KG1 (cell line): Measurements from ENCODE around the gene RGS10.

Experiments
- DNase-seq: peaks from one replicate; lab custom pipeline; 2025; lab: John Stamatoyannopoulos, UW

Gene RGS10

GRCh38 chr10:119496273-119496672, 46.2 kb downstream of the RGS10 start:
- no peak for DNase-seq

DNA sequence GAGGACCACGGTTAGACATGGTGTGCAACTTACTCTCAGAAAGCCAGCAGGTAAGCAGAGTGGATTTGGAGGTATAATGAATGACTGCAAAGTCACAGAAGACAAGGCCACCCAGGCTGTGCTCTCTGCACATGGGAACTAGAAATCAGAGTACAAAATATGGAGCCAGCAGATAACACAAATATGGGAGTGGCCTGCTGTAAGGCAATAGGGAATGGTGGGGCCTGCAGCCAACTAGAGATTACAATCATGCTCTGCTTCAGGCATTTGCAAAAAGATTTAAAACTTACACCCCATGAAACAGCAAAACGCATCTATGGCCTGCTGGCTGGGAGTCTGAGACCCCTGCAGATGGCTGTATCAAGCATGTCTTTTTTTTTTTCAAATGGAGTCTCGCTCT, 47.0 kb downstream of the RGS10 start:
- DNase-seq, result no peak

DNA sequence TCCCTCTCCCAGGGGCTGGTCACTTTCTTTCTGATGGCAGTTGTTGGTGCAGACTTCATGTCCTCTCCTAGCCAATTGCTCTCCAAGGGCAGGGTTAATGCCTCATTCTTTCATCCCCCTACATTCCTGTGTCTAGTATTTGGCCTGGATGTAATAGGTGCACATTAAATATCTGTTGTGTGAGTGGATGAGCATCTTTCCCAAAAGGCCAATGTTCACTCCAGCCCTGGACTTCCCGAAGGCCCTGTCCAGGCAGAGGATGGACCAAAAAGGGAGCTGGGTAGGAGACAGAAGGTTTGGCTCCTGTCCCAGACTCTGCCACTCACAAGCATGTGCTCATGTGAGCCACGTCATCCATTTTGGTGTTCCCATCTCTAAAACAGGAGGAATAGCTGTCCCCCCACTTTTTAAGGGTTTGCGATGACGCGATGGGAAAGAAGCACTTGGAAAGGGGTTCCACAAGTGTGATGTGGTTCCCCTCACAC, 47.5 kb downstream of the RGS10 start:
- DNase-seq, result no peak

DNA sequence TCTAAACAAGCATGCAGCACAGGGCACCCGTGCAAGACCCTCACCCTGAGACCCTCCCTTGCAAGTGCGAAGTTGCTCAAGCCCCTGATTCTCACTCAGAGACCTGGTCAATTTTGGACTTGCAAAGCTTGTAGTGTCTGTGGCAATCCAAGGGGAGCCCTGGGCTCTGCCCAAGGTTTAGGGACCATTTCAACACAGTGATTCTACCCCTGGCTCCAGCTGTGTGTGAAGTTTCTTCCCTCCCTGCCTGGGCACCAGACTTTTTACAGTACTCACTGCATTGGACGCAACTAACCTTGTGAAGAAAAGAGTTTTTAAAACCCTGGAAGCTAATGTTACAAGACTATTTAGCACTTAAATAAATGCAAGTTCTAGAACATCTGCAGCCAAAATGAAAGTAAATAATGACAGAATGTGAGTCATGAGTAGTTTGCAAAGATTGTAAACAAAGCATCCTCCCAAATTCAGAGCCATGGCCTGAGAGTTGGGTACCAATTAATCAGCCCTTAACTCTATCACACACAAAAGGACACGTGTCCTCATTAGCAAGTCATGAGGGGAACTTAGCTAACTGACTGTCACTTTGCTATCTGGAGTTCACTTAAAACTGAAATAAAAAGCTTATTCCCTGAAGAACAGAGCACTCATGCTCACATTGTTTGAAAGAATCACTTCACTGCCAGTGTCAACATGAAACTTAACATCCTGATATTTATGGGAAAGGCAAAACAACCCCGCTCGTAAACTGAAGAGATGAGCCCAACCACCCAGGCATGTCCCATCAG, 48.1 kb downstream of the RGS10 start:
- no peak for DNase-seq

- DNase-seq, result no peak
These were observed 49.4 kb downstream of the RGS10 start for GRCh38 chr10:119493155-119493554.

- DNase-seq, result no peak
These were observed 50.4 kb downstream of the RGS10 start for GRCh38 chr10:119491966-119492757.

DNA sequence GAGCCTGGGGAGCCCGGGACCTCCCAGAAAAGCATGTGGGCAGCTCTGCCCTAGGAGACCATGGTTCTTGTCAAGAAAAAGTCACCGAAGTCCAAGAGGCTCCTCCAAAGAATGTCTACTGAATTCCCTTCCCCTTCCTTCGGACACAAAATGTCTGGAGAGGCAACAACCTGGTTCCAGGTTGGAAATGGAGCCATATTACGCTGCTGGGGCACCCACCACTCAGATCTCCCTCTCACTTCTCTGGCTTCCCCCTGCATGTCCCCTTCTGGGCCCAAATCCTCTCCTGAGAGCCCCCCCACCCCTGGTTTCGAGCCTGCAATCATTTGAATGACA, 52.6 kb downstream of the RGS10 start:
- no peak for DNase-seq

- no peak for DNase-seq
These were observed 53.8 kb downstream of the RGS10 start for GRCh38 chr10:119488675-119489074.

DNA sequence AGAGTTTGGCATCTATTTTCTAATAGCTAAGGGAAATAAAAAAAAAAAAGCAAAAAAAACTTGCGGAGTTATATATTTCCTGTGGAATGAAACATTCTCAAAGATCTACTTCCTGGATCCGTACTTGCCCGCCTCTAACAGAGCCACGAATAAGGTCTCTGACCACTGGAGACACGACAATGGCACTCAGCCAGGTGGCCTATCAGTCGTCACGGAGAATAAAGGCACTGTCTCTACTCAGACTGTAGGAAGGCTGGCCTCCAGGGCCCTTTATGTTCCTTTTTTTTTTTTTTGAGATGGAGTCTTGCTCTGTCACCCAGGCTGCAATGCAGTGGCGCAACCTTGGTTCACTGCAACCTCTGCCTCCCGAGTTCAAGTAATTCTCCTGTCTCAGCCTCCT, 58.7 kb downstream of the RGS10 start:
- no peak for DNase-seq

- no peak for DNase-seq
These were observed 59.5 kb downstream of the RGS10 start for GRCh38 chr10:119483001-119483400.

- DNase-seq, result no peak
These were observed 60.6 kb downstream of the RGS10 start for GRCh38 chr10:119481781-119482426.

GRCh38 chr10:119480667-119481066, 61.9 kb downstream of the RGS10 start:
- no peak for DNase-seq

DNA sequence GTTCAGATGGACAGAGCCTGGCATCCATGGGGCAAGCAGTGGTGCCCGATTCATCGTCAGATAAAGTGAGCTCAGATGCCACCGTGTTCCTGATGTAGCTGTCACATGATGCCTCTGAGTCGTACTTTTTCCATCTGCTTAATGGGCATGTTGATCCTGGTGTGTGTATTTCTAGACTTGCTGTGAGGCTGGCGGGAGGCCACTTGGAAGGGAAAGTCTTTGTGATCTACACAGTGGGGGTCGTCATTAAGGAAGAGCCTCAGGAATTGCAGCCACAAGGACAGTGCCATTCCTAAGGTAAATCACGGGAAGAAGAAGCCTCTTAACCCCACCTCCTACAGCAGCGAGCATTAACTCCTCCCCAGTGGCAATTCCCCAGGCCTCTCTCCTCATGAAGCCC, 63.0 kb downstream of the RGS10 start:
- DNase-seq, result no peak

DNA sequence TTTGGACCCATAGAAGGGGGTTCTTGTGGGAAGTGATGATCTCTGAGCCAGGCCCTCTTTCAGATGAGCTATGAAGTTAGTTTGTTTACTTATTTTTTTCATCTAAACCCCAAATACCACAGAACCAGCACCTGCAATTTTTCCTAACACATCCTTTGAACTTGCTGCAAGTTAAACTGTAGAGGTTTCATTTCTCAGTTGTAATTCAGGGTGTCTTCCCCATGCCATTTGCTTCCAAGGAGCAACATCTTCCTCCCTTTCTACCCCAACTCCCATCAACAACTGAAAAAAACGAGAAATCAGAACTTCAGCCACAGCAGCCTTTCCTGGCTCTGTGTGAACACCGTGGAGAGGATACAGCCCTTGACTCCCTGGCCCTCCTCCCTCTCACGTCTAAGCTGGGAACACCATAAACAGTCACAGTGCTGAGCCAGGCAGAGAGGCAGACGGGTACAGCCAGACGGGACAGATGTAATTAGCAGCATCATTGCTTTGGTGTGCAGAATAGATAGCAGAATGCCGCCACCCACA, 63.6 kb downstream of the RGS10 start:
- no peak for DNase-seq

GRCh38 chr10:119478111-119478802, 64.3 kb downstream of the RGS10 start:
- DNase-seq, result no peak

DNA sequence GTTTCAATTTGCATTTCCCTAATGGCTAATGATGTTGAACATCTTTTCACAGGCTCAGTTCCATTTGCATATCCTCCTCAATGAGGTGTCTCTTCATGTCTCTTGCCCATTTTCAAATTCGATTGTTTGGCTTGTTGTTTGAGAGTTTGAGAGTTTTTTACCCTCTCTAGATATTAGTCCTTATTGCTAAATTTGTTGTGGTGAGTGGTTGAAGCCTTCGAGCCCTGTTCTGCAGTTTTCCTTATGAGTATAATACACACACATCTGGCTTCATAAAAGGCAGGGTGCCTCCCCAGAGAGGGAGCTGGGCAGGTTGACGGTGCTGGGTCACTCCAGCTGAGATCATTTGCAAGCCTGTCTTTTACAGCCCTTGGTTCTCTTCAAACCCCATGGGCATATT, 65.1 kb downstream of the RGS10 start:
- DNase-seq, result no peak

GRCh38 chr10:119474606-119475005, 67.9 kb downstream of the RGS10 start:
- no peak for DNase-seq

GRCh38 chr10:119473771-119474170, 68.7 kb downstream of the RGS10 start:
- DNase-seq, result no peak

GRCh38 chr10:119470920-119471702, 71.4 kb downstream of the RGS10 start:
- no peak for DNase-seq

DNA sequence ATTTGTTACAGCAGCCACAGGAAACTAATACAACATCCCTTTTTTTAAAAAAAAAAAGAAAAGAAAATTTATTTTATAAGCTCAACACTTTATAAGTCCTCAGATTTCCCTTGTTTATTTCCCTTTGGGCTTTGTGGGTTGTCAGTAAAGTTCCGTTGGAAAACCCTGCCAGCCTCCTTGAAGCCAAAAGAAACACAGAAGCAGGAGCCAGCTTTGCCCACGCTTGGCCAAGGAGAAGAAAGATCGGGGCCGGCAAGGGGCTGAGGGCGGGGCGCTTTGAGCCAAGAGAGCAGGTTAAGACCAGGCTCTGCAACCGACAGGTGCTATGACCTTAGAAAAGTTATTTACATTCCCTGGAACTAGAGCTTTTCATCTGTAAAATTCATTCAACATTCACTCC, 72.7 kb downstream of the RGS10 start:
- DNase-seq, result no peak

- no peak for DNase-seq
These were observed 73.2 kb downstream of the RGS10 start for GRCh38 chr10:119469325-119469707.
